ENCODE measurements around the gene RPL27. TPM values are rescaled to one million over a fixed set of nuclear protein-coding genes. Genes with fewer than 3 reads are reported as not detected.

RPL27 gene
- 633 and 1,027 TPM in 2 replicates for total RNA-seq

GRCh38 chr17:42997984-42998938, at the start of gene RPL27:
RPL27 (plus strand) TSS chr17:42998419; CDS start chr17:42998751, 332 bp downstream.

GRCh38 chr17:42964161-42964932, 33.9 kb upstream of the RPL27 start, which contains the start of gene AARSD1:
AARSD1 (minus strand) TSS chr17:42964454; CDS start chr17:42964440, 14 bp downstream.

GRCh38 chr17:42979511-42980273, 18.5 kb upstream of the RPL27 start, which contains the start of gene PTGES3L:
PTGES3L (minus strand) TSS chr17:42980080; CDS start chr17:42980053, 27 bp downstream.

GRCh38 chr17:42980274-42980765, 17.9 kb upstream of the RPL27 start, which contains the start of gene RUNDC1:
RUNDC1 (plus strand) TSS chr17:42980565; CDS start chr17:42980577, 12 bp downstream.

GRCh38 chr17:43006639-43007551, 8.7 kb downstream of the RPL27 start, which contains the start of gene IFI35:
IFI35 (plus strand) TSS chr17:43006784; CDS start chr17:43006948, 164 bp downstream.

GRCh38 chr17:43021741-43022512, 23.7 kb downstream of the RPL27 start, which contains the start of gene VAT1:
VAT1 (minus strand) TSS chr17:43022385; CDS start chr17:43022322, 63 bp downstream.

GRCh38 chr17:43024407-43025289, 26.4 kb downstream of the RPL27 start, which contains the start of gene RND2:
RND2 (plus strand) TSS chr17:43025231; CDS start chr17:43025348, 117 bp downstream.

Small RNA genes within 50 kb of the gene (small RNA-seq; reads per million reads assigned to genes)
- 0.39 reads per million, percentile 10 among the genes with 10 or more reads in this experiment for gene AARSD1 (ENCODE audit: low replicate concordance)

Other genes starting within 250 kb of the RPL27 start
- 0.29 TPM in 1 of 2 replicates, not detected in the other for gene RAMP2, start 237.2 kb upstream of the RPL27 start, total RNA-seq
- gene VPS25, start 225.0 kb upstream of the RPL27 start, total RNA-seq, result 57.3 and 83.3 TPM in 2 replicates
- 0.44 and 1.0 TPM in 2 replicates for gene WNK4, start 217.8 kb upstream of the RPL27 start, total RNA-seq
- gene COA3, start 199.7 kb upstream of the RPL27 start, total RNA-seq, result 32.4 and 59.3 TPM in 2 replicates
- under 0.01 TPM in 1 of 2 replicates, not detected in the other for gene CNTD1, start 199.6 kb upstream of the RPL27 start, total RNA-seq
- 77.9 and 79.9 TPM in 2 replicates for gene BECN1, start 174.1 kb upstream of the RPL27 start, total RNA-seq
- gene PSME3, start 165.0 kb upstream of the RPL27 start, total RNA-seq, result 74.0 and 146 TPM in 2 replicates
- gene AOC2, start 153.8 kb upstream of the RPL27 start, total RNA-seq, result 0.44 and 0.72 TPM in 2 replicates
- under 0.01 and 0.22 TPM in 2 replicates for gene AOC3, start 147.2 kb upstream of the RPL27 start, total RNA-seq
- not detected in 2 replicates for gene G6PC1, start 97.6 kb upstream of the RPL27 start, total RNA-seq
- 16.0 and 17.3 TPM in 2 replicates for gene AARSD1, start 34.0 kb upstream of the RPL27 start, total RNA-seq
- gene PTGES3L, start 18.3 kb upstream of the RPL27 start, total RNA-seq, result 0.66 and 1.9 TPM in 2 replicates
- 10.7 and 12.0 TPM in 2 replicates for gene RUNDC1, start 17.9 kb upstream of the RPL27 start, total RNA-seq
- gene IFI35, start 8.4 kb downstream of the RPL27 start, total RNA-seq, result 21.8 and 23.9 TPM in 2 replicates
- gene VAT1, start 24.0 kb downstream of the RPL27 start, total RNA-seq, result 314 and 543 TPM in 2 replicates
- under 0.01 and 0.88 TPM in 2 replicates for gene RND2, start 26.8 kb downstream of the RPL27 start, total RNA-seq
- gene BRCA1, start 126.9 kb downstream of the RPL27 start, total RNA-seq, result 4.2 and 34.9 TPM in 2 replicates
- 95.2 and 109 TPM in 2 replicates for gene NBR1, start 172.8 kb downstream of the RPL27 start, total RNA-seq
- gene TMEM106A, start 213.5 kb downstream of the RPL27 start, total RNA-seq, result 9.8 and 11.7 TPM in 2 replicates
- gene CCDC200, start 230.2 kb downstream of the RPL27 start, total RNA-seq, result not detected in 2 replicates
- not detected in 2 replicates for gene RNU2-1, start 235.6 kb downstream of the RPL27 start, total RNA-seq

All from placental pericyte (primary cell).